MCF 10A (cell line): Measurements from ENCODE around the gene TPM4. TPM values are rescaled to one million over a fixed set of nuclear protein-coding genes. Genes with fewer than 3 reads are reported as not detected.

Experiments
- BruUV-seq: library from RNA; stranded (reverse); fragments of 400-500 nt; replicated peaks from 2 replicates; lab custom pipeline; 2021; lab: Mats Ljungman, UMichigan
- CTCF ChIA-PET: fragments of 300-600 bp; sonication (Branson Sonifier 250); formaldehyde crosslinking; extraction: SDS; loops from one replicate; lab custom pipeline; 2021; ENCODE audit warnings: antibody characterized with exemption, inconsistent platforms; lab: Yijun Ruan, JAX
- POLR2A ChIA-PET: fragments of 300-600, 350-650 bp; sonication (Branson Sonifier 250); formaldehyde crosslinking; extraction: SDS; loops from one replicate; lab custom pipeline; 2020; ENCODE audit warnings: antibody characterized with exemption, inconsistent platforms; lab: Yijun Ruan, JAX
- DNase-seq: peaks from one replicate; pipeline ENCODE4 v3.0.0-alpha.2; 2018; ENCODE audit not compliant: unreplicated experiment
- H3K27ac Mint-ChIP-seq: one replicate; pipeline ENCODE4 v1.8.0; 2022; ENCODE audit warnings: mild to moderate bottlenecking, low read depth, mixed read lengths; ENCODE audit not compliant: unreplicated experiment
- H3K27me3 Mint-ChIP-seq: one replicate; pipeline ENCODE4 v1.8.0; 2022; ENCODE audit warnings: mixed read lengths; ENCODE audit not compliant: insufficient read depth, unreplicated experiment
- H3K36me3 Mint-ChIP-seq: one replicate; pipeline ENCODE4 v1.8.0; 2022; ENCODE audit warnings: mild to moderate bottlenecking, moderate library complexity, mixed read lengths; ENCODE audit not compliant: insufficient read depth, unreplicated experiment
- H3K4me1 Mint-ChIP-seq: one replicate; pipeline ENCODE4 v1.8.0; 2022; ENCODE audit warnings: mixed read lengths; ENCODE audit not compliant: insufficient read depth, unreplicated experiment
- H3K4me3 Mint-ChIP-seq: one replicate; pipeline ENCODE4 v1.8.0; 2022; ENCODE audit warnings: mild to moderate bottlenecking, moderate library complexity, mixed read lengths; ENCODE audit not compliant: unreplicated experiment
- H3K9me3 Mint-ChIP-seq: one replicate; pipeline ENCODE4 v1.8.0; 2022; ENCODE audit warnings: mixed read lengths; ENCODE audit not compliant: unreplicated experiment
- intact Hi-C: fragments of 100-400 bp; cut with micrococcal nuclease; formaldehyde crosslinking; loops from 2 replicates; pipeline ENCODE4 v1.14.1; 2022
- total RNA-seq: library from RNA; stranded (reverse); gene quantifications from 2 replicates; pipeline ENCODE4 v1.2.3, GENCODE V29; 2022
- TF ChIP-seq, protein P1 (sequence below): fragments of 200-600 bp; IDR thresholded peaks from one replicate; pipeline ENCODE4 v1.8.0; 2022; ENCODE audit warnings: antibody characterized with exemption, mild to moderate bottlenecking; ENCODE audit not compliant: unreplicated experiment

The TPM4 gene
- total RNA-seq, 1 experiment from 2014 or later = 355 TPM

DNA sequence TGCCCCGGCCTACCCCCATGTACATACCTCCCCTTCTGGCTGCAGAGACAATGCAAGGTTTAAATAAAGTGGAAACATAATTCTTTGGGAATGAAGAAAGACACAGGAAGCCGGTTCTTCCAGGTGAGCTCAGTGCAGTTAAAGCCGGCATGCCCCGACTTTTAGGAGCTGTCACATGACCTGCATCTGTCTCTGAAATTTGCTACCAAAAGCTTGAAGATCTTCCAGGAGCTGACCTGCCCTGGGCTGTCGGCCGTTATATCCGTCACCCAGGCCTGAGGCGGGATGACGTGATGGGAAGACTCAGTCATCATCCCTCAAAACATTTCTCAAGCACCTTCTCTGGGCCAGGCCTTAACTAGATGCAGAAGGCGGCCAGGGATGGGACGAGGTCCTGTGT, 45.7 kb downstream of the TPM4 start:
- no peak overlapping the region for H3K4me3 Mint-ChIP-seq
- H3K4me1 Mint-ChIP-seq = no peaks in the 10 kb centered on the region
- intact Hi-C loops = no loop called here
- TF ChIP-seq, protein P1, sequence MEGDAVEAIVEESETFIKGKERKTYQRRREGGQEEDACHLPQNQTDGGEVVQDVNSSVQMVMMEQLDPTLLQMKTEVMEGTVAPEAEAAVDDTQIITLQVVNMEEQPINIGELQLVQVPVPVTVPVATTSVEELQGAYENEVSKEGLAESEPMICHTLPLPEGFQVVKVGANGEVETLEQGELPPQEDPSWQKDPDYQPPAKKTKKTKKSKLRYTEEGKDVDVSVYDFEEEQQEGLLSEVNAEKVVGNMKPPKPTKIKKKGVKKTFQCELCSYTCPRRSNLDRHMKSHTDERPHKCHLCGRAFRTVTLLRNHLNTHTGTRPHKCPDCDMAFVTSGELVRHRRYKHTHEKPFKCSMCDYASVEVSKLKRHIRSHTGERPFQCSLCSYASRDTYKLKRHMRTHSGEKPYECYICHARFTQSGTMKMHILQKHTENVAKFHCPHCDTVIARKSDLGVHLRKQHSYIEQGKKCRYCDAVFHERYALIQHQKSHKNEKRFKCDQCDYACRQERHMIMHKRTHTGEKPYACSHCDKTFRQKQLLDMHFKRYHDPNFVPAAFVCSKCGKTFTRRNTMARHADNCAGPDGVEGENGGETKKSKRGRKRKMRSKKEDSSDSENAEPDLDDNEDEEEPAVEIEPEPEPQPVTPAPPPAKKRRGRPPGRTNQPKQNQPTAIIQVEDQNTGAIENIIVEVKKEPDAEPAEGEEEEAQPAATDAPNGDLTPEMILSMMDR = no peak
- ChIA-PET CTCF (no interaction called here), POLR2A (no interaction called here)
- no peak overlapping the region for H3K27ac Mint-ChIP-seq
- no peaks in the 10 kb centered on the region for H3K9me3 Mint-ChIP-seq
- H3K36me3 Mint-ChIP-seq = peaks cover 70% of the 10 kb centered on the region
- no peaks in the 10 kb centered on the region for H3K27me3 Mint-ChIP-seq
- DNase-seq = no peak
- no TSS peak for BruUV-seq

- H3K27me3 Mint-ChIP-seq = no peaks in the 10 kb centered on the region
- no TSS peak for BruUV-seq
- ChIA-PET CTCF (interaction anchor here (0.7 kb wide), 1 partner anchor 270 kb away, joined by 3 read pairs; no protein-coding TSS in a partner anchor), POLR2A (no interaction called here)
- H3K4me1 Mint-ChIP-seq = no peaks in the 10 kb centered on the region
- peaks cover 60% of the 10 kb centered on the region for H3K36me3 Mint-ChIP-seq
- H3K4me3 Mint-ChIP-seq = no peak overlapping the region
- DNase-seq = no peak
- H3K27ac Mint-ChIP-seq = no peak overlapping the region
- TF ChIP-seq, protein P1 = no peak
- no peaks in the 10 kb centered on the region for H3K9me3 Mint-ChIP-seq
- intact Hi-C loops = no loop called here
Observed at GRCh38 chr19:16124953-16125352, 48.7 kb downstream of the TPM4 start.

GRCh38 chr19:16125737-16126495, 49.6 kb downstream of the TPM4 start:
- no peaks in the 10 kb centered on the region for H3K27me3 Mint-ChIP-seq
- no peak for DNase-seq
- POLR2A ChIA-PET = no interaction called here
- TF ChIP-seq, protein P1 = no peak
- no peak overlapping the region for H3K4me3 Mint-ChIP-seq
- BruUV-seq = no TSS peak
- H3K27ac Mint-ChIP-seq = no peak overlapping the region
- CTCF ChIA-PET = interaction anchor here (0.7 kb wide), 1 partner anchor 14 kb away, joined by 4 read pairs; the partner anchor contains the start of gene RAB8A
- peaks cover 60% of the 10 kb centered on the region for H3K36me3 Mint-ChIP-seq
- no peaks in the 10 kb centered on the region for H3K4me1 Mint-ChIP-seq
- peaks cover 1% of the 10 kb centered on the region for H3K9me3 Mint-ChIP-seq
- intact Hi-C loops = no loop called here

DNA sequence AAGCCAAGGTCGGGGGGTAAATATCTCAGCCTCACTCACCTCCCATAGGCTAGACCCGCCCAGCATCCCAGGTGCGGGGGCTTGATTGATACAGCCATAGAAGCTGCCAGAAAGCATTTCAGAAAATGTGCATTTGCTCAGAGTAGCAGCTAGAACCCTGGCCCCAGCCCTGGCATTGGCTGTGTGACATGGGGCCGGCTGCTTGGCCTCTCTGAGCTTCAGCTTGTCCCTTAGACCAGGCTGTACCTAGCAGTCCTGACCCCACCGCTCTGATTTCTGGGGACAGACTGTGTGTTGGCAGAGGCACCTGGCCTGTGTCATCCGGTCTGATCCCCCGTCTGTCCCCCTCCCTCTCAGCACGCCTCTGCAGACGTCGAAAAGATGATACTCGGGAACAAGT, 50.8 kb downstream of the TPM4 start:
- Mint-ChIP-seq H3K27ac (no peak overlapping the region), H3K9me3 (peaks cover 12% of the 10 kb centered on the region), H3K4me3 (no peak overlapping the region), H3K27me3 (no peaks in the 10 kb centered on the region), H3K36me3 (peaks cover 57% of the 10 kb centered on the region), H3K4me1 (no peaks in the 10 kb centered on the region)
- POLR2A ChIA-PET = interaction anchor here (0.6 kb wide), 1 partner anchor 57 kb away, joined by 3 read pairs; no protein-coding TSS in a partner anchor
- TF ChIP-seq, protein P1 = no peak
- CTCF ChIA-PET = interaction anchor here (0.6 kb wide), 2 partner anchors 47 to 331 kb away, joined by 3 to 4 read pairs; no protein-coding TSS in a partner anchor
- no peak for DNase-seq
- BruUV-seq = no TSS peak
- intact Hi-C loops = no loop called here
